IPS DF 4.7 (cell line): Measurements from ENCODE around the gene KCNH8.
A peak's percentile ranks its signal among the peaks of the same experiment; 100 is the strongest.

Source experiments
- DNase-seq: peaks from one replicate; pipeline ENCODE4 v3.0.0-alpha.2; 2013; ENCODE audit warnings: low spot score; ENCODE audit errors: extremely low read depth

The KCNH8 gene

DNA sequence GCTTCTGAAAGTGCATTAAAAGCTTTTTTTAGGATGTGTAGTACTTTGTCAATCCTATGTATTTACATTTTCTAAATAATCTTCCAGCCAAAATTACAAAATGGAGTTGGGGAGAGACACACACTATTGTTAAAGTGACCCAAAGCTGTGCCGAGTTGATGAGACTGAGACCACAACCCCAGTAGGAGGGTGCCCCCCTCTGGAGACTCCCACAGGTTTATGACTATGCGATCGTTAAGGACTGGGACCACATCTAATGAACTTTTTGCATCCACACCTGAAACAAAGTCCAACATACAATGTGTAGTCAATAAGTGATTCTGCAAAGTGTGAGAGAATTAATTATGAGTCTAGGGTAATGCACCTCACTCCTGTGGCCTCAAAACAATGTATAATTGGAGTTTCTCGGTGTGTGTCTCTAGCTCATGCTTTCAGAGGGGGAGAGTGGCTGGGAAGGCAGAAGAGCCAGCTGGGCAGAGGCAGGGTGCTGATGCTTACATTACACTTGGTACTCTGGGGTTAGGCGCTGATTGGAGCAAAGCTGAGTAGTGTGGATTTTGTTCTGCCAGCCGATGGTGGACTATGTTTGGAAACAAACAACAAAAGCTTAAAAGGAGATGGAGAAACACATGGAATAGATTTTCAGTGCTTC, 102.8 kb downstream of the KCNH8 start:
- no peak for DNase-seq

- no peak for DNase-seq
Observed at GRCh38 chr3:19254189-19254588, 105.9 kb downstream of the KCNH8 start.

- DNase-seq, result no peak
Observed at GRCh38 chr3:19254784-19255338, 106.6 kb downstream of the KCNH8 start.

DNA sequence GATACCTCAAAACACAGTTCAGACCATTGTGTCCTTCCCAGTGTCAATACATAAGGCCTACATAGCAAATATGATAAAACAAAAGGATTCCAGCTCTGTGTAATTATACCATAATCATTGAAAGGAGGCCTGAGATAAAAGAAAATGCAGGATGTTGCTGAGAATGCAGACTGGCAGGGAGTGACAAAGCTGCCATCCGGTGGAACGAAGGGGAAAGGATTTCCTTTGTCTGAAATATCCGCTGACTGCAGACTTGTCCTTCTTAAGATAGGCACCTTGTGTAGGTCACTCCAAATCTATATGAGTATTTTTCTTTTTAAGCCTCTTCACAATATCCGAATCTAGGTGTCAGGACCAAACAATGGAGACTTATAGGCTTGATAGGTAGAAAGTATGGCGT, 108.0 kb downstream of the KCNH8 start:
- DNase-seq, result no peak

- DNase-seq, result no peak
Observed at GRCh38 chr3:19263606-19264005, 115.3 kb downstream of the KCNH8 start.

DNA sequence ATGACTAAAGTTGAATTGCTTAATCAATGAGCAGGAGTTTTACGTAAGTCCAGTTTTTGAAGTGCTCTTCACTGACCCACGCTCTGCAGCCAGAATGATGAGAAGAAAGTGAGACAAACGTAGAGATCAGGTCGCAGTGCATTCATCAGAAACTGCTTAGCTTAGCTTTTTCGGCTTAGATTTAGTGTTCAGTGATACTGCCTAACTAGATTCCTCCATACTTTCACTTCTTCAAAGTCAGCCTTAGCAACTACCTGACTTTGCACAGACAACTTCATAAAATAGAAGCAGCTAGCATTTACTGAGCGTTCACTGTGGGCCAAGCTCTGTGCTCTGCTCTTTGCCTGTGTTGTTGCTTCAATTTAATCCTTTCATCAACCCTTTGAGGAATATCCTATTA, 116.1 kb downstream of the KCNH8 start:
- DNase-seq, result no peak

- DNase-seq, result peak; percentile 49
Observed at GRCh38 chr3:19267040-19267439, 118.7 kb downstream of the KCNH8 start.

GRCh38 chr3:19270481-19270880, 122.2 kb downstream of the KCNH8 start:
- no peak for DNase-seq

DNA sequence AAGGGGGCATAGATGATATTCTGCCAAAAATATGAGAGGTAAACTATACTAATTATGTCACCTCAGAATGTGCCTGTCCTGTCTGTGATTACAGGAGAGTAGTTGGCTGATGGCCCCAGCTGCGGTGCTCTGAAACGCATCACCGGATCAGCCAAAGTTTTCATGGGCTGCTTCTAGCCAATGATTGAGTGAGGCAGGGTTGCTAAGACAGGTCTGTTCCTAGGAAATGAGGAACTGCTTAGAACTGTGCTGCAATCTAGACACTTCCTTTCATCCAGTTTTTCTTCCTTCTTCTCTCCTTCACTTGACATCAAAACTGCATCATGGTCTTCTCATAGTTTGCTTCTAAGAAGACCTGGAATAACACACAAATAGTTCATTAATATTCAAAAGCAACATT, 124.0 kb downstream of the KCNH8 start:
- DNase-seq, result no peak

GRCh38 chr3:19273091-19273490, 124.8 kb downstream of the KCNH8 start:
- no peak for DNase-seq

GRCh38 chr3:19274576-19274975, 126.3 kb downstream of the KCNH8 start:
- no peak for DNase-seq

GRCh38 chr3:19284974-19285373, 136.7 kb downstream of the KCNH8 start:
- DNase-seq, result no peak

- no peak for DNase-seq
Observed at GRCh38 chr3:19293295-19293694, 145.0 kb downstream of the KCNH8 start.

GRCh38 chr3:19295208-19295607, 146.9 kb downstream of the KCNH8 start:
- DNase-seq, result no peak

DNA sequence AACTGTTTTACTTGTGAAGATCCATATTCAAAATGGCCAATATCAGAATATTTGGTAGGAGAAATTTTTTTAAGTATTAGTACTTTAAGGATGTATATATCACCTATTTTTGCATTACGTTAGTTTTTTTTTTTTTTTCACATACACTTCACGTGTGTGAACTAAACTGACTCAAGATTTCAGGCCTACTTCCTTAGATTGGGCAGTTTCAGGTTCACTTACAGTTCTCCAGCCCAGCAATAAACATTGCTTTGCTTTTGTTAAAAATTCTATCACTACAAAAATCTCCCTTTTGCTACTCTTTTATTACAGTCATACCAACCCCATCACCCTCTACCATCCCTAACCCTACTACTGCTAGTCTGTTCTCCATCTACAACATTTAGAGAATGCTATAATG, 183.6 kb downstream of the KCNH8 start:
- no peak for DNase-seq

DNA sequence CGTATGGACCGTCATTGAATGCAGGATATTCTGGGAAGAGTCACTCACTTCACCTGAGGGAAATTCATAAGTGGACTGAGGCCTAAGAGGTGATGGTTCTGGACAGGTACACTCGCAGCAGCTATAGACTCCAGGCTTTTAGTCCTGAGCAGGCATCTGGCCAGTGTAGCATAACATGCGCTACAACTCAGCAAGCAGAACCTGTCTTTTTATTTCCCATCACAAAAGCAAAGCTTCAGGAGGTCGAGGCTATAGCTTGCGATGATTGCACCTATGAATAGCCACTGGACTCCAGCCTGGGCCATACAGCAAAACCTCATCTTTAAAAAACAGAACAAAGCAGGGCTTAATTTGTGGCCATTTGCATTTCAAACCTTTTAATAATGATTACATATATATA, 185.8 kb downstream of the KCNH8 start:
- DNase-seq, result no peak

DNA sequence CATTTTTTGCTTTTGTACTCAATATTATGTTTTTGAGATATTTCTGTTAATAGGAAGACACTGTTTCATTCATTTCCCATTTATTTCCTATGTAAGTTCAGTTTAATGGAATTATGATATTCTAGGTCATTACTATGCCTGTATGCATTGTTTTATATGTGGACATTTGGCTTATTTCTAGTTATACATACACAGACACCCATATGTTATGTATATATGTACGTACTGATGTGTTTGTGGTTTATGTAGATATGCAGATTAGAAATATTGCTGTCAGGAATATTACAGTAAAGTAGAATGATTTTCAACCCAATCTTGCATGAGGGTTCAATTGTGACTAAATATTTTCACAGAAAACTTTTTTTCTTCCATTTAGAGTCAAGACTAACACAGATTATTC, 190.5 kb downstream of the KCNH8 start:
- no peak for DNase-seq

DNA sequence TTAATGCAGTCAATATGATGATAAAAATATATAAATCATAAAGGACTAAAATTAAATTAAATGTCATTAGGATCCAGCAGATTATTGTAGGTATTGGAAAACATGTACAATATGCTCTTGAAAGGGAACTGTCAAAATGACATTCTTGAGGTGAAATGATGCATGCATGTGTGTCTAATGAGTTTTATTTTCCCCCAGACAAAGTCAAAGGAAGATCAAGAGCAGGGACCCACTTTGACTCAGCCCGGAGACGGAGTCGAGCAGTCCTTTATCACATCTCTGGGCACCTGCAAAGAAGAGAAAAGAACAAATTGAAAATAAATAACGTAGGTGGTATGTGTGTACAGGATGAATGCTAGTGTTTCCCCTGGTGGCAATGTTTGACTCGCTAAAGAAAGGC, 194.1 kb downstream of the KCNH8 start:
- no peak for DNase-seq

DNA sequence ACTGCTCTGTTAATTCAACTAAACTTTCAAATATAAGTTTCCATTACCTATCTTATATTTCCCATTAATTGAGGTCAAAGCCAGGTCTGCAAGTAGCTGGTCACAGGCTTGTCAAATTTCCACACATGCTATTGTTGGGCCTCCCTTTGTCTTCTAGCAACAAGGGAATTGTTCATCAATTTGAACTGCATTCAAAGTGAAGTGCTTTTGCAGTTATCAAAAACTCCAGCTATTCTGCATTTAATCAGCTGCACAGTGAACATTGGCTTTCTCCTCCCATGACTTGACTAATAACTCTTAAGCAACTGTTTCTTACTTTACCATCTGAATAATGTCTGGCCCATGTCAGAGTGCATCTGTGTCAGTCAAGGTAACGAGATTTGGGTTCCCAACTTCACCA, 198.4 kb downstream of the KCNH8 start:
- no peak for DNase-seq

- DNase-seq, result no peak
Observed at GRCh38 chr3:19347671-19348070, 199.4 kb downstream of the KCNH8 start.

- no peak for DNase-seq
Observed at GRCh38 chr3:19348500-19348899, 200.2 kb downstream of the KCNH8 start.

DNA sequence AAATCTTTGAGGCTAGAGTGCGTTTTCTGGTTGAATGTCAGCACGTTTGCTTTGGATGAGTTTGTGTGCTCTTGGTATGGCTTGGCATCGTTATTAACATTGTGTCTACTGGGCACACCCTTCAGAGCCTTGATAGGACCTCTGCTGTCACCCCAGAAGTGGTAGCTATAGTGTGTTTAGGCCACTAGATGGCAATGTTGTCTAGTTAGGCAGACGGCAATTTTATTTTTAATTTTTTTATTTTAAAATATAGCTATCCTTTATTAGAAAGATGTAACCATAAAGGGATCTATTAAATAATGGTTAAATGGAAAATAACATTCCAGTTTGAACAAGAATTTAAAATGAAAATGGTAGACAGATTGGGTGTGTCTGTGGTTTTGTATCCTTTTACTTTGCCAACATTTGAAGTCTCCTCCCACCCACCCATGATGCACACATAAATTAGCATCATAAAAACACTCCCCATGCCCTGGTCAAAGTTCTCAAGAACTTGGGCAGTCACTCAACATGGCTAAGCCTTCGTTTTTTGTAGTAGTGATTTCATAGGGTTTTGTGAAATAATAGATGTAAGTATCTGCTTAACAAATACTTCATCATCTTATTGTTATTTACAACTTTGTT, 200.7 kb downstream of the KCNH8 start:
- DNase-seq, result no peak

- no peak for DNase-seq
Observed at GRCh38 chr3:19357947-19358346, 209.6 kb downstream of the KCNH8 start.
